HepG2 (cell line): ENCODE measurements around the gene GRID1. TPM values are rescaled to one million over a fixed set of nuclear protein-coding genes. Genes with fewer than 3 reads are reported as not detected.

ENCODE experiments used
- MIER3 ChIP-seq: IDR thresholded peaks from 2 replicates; pipeline ENCODE4 v1.6.1; 2016; ENCODE audit warnings: missing compliant biosample characterization, borderline replicate concordance
- ZNF292 ChIP-seq: sonication (generic); formaldehyde crosslinking; IDR thresholded peaks from 2 replicates; pipeline ENCODE4 v1.8.1; 2022; ENCODE audit warnings: mild to moderate bottlenecking, low read depth, missing genetic modification reagents, borderline replicate concordance
- ZNF407 ChIP-seq: sonication (generic); formaldehyde crosslinking; IDR thresholded peaks from one replicate; pipeline ENCODE4 v1.5.1; 2020; ENCODE audit warnings: mild to moderate bottlenecking, missing genetic modification reagents; ENCODE audit errors: not compliant biosample characterization
- polyA plus RNA-seq, 8 experiments: library from polyadenylated mRNA; depleted of rRNA in 3 of 8; stranded (reverse) in 7 of 8; unstranded in 1 of 8; fragments of >200 nt; fragmentation: Illumina TruSeq in 4 of 8; extraction: Trizol in 4 of 8; gene quantifications; 2 replicates each; pipeline versions ENCODE4 v1.2.1 to v1.2.3, GENCODE V29; 2011 to 2016; ENCODE audit warnings: low read depth in 4 of 8, missing spikeins in 1 of 8, mixed read lengths in 1 of 8; ENCODE audit not compliant: insufficient read depth in 1 of 8
- total RNA-seq, 5 experiments: library from RNA; depleted of rRNA; stranded (reverse); fragments of >200 nt; fragmentation: Illumina TruSeq; extraction: Trizol; gene quantifications; 2 replicates each; pipeline ENCODE4 v1.2.3, GENCODE V29; 2016; ENCODE audit warnings: low read depth in 1 of 5

GRID1 gene
- total and polyA plus RNA-seq, 2 of the 13 experiments (the other 11 are each of a cell fraction or from before 2014, with no cell fraction given): 0.05 TPM; not detected in 1

GRCh38 chr10:86261941-86262687 lies 104.5 kb downstream of the GRID1 start (continued):
- TF ChIP-seq ZNF407 (CRISPR knock-in tag) (no peak), MIER3 (no peak), ZNF292 (no peak)
- TF ChIP-seq, all 625 proteins: peak for 5
